SK-N-MC (cell line): ENCODE measurements around the gene PAQR7.

Source experiments
- DNase-seq: peaks from one replicate; pipeline ENCODE4 v3.0.0-alpha.2; 2011; ENCODE audit warnings: low read depth, low spot score
- H3K27ac ChIP-seq: fragments of 200-600 bp; sonication (generic); 2 replicates; pipeline ENCODE4 v1.5.1; 2016; ENCODE audit warnings: mixed run types
- H3K36me3 ChIP-seq: fragments of 200-600 bp; sonication (generic); 2 replicates; pipeline ENCODE4 v1.6.1; 2017; ENCODE audit warnings: antibody characterized with exemption, low read length, mixed read lengths; ENCODE audit not compliant: insufficient read depth
- H3K4me3 ChIP-seq: fragments of 200-600 bp; sonication (generic); 2 replicates; pipeline ENCODE4 v1.5.1; 2016
- H3K9ac ChIP-seq: fragments of 200-600 bp; sonication (generic); 2 replicates; pipeline ENCODE4 v1.8.0; 2017; ENCODE audit warnings: mixed run types, mixed read lengths; ENCODE audit not compliant: insufficient read length
- H3K9me3 ChIP-seq: fragments of 200-600 bp; sonication (generic); 2 replicates; pipeline ENCODE4 v1.6.1; 2017; ENCODE audit warnings: low read depth, mild to moderate bottlenecking, antibody characterized with exemption, low read length, moderate library complexity, mixed read lengths
- EZH2 ChIP-seq: fragments of 200-600 bp; sonication (generic); IDR thresholded peaks from one replicate; pipeline ENCODE4 v1.6.1; 2017; ENCODE audit warnings: antibody characterized with exemption
- FOXP2 ChIP-seq: optimal IDR thresholded peaks from 2 replicates; pipeline ENCODE3; 2011; ENCODE audit warnings: mild to moderate bottlenecking, moderate library complexity; ENCODE audit not compliant: insufficient read depth; ENCODE audit errors: extremely low read length, control extremely low read depth
- POLR2AphosphoS5 ChIP-seq: IDR thresholded peaks from 2 replicates; pipeline ENCODE4 v1.6.1; 2012; ENCODE audit warnings: mild to moderate bottlenecking, low read depth, low read length, borderline replicate concordance

Gene PAQR7

GRCh38 chr1:25863486-25864262, 11.8 kb downstream of the PAQR7 start:
- Histone ChIP-seq H3K9ac (no peak overlapping the region), H3K4me3 (no peak overlapping the region), H3K27ac (no peak overlapping the region), H3K9me3 (no peaks in the 10 kb centered on the region), H3K36me3 (no peaks in the 10 kb centered on the region)
- TF ChIP-seq EZH2 = no peak
- TF ChIP-seq FOXP2 = no peak
- no peak for TF ChIP-seq POLR2AphosphoS5
- DNase-seq = no peak

GRCh38 chr1:25862785-25863485, 12.6 kb downstream of the PAQR7 start:
- no peak for DNase-seq
- no peak overlapping the region for H3K4me3 ChIP-seq
- no peak overlapping the region for H3K27ac ChIP-seq
- H3K36me3 ChIP-seq = no peaks in the 10 kb centered on the region
- no peaks in the 10 kb centered on the region for H3K9me3 ChIP-seq
- TF ChIP-seq FOXP2 = no peak
- TF ChIP-seq POLR2AphosphoS5 = no peak
- no peak for TF ChIP-seq EZH2
- no peak overlapping the region for H3K9ac ChIP-seq

DNA sequence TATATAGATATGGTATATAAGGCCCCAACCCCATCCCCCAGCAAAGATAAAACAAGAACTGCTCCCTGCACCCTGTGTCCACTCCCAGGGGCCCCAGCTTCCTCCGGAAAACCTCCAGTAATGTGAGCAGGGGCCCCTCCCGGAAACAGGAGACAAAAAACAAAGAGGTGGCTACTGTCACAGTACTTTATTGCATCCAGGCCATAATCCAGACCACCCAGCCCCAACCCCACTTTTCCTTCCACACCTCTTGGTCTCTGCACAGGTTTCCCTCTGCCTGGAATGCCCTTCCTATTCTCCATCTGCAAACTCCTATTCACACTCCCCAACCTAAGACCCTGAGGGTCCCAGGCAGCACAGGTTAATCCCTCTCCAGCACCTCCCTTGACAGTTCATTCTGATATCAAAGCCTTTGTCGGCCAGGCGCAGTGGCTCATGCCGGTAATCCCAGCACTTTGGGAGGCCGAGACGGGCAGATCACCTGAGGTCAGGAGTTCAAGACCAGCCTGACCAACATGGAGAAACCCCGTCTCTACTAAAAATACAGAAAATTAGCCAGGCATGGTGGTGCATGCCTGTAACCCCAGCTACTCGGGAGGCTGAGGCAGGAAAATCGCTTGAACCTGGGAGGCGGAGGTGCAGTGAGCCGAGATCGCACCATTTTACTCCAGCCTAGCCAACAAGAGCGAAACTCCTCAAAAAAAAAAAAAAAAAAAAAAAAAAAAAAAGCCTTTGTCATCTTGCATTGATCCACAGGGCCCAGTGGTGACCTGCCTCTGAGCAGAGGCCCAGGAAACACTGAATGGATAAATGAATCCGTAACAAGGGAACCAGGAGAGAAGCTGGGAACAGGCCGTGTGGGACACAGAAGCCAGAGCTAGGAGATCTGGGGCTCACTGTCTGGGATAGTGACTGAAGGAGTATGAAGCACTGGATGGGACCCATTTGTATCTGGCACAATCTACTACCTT, 13.9 kb downstream of the PAQR7 start:
- Histone ChIP-seq H3K36me3 (no peaks in the 10 kb centered on the region), H3K4me3 (no peak overlapping the region), H3K27ac (no peak overlapping the region), H3K9me3 (no peaks in the 10 kb centered on the region), H3K9ac (no peak overlapping the region)
- DNase-seq = no peak
- TF ChIP-seq EZH2 (no peak), POLR2AphosphoS5 (no peak), FOXP2 (no peak)

GRCh38 chr1:25858906-25859789, 16.4 kb downstream of the PAQR7 start, which contains the start of gene AUNIP:
AUNIP (minus strand) TSS chr1:25859457; CDS start chr1:25859357, 100 bp downstream.
- H3K9ac ChIP-seq = peak within 1 kb of the TSS; percentile 86
- H3K4me3 ChIP-seq = peak within 1 kb of the TSS; percentile 86
- H3K36me3 ChIP-seq = no peaks in the 10 kb centered on the region
- H3K9me3 ChIP-seq = no peaks in the 10 kb centered on the region
- TF ChIP-seq FOXP2 (no peak), POLR2AphosphoS5 (peak; percentile 93), EZH2 (no peak)
- H3K27ac ChIP-seq = peak within 1 kb of the TSS; percentile 88
- DNase-seq = peak; percentile 48

GRCh38 chr1:25858494-25858893, 17.0 kb downstream of the PAQR7 start:
- Histone ChIP-seq H3K4me3 (peak overlapping the region; percentile 86), H3K36me3 (no peaks in the 10 kb centered on the region; the same call in 1 of the 2 replicates), H3K9ac (peak overlapping the region; percentile 86), H3K9me3 (no peaks in the 10 kb centered on the region), H3K27ac (no peak overlapping the region)
- no peak for TF ChIP-seq POLR2AphosphoS5
- TF ChIP-seq EZH2 = no peak
- no peak for TF ChIP-seq FOXP2
- no peak for DNase-seq

DNA sequence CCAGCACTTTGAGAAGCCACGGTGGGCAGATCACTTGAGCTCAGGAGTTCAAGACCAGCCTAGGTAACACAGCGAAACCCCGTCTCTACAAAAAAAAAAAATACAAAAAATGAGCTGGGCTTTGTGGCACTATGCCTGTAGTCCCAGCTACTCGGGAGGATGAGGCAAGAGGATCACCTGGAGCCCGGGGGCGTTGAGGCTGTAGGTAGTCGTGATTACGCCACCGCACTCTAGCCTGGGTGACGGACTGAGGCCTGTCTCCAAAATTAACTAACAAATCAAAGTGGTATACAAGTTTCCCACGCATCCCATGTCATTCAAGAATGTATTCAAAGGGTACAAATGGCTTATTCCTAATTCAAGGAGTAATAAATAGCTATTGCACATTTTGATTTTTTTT, 18.7 kb downstream of the PAQR7 start:
- Histone ChIP-seq H3K4me3 (no peak overlapping the region), H3K9me3 (no peaks in the 10 kb centered on the region), H3K36me3 (peaks cover 3% of the 10 kb centered on the region), H3K9ac (no peak overlapping the region), H3K27ac (no peak overlapping the region)
- no peak for TF ChIP-seq EZH2
- TF ChIP-seq POLR2AphosphoS5 = no peak
- no peak for DNase-seq

GRCh38 chr1:25854554-25854953, 21.0 kb downstream of the PAQR7 start:
- no peak for DNase-seq
- H3K27ac ChIP-seq = no peak overlapping the region
- no peak overlapping the region for H3K9ac ChIP-seq
- no peak overlapping the region for H3K4me3 ChIP-seq
- no peaks in the 10 kb centered on the region for H3K9me3 ChIP-seq
- peaks cover 3% of the 10 kb centered on the region for H3K36me3 ChIP-seq
- TF ChIP-seq POLR2AphosphoS5 (no peak), FOXP2 (no peak), EZH2 (no peak)
